Prostate gland (tissue), 2 donors: Measurements from ENCODE around the gene ADAMTS20. TPM values are rescaled to one million over a fixed set of nuclear protein-coding genes. Genes with fewer than 3 reads are reported as not detected.

ENCODE experiments used
- DNase-seq: peaks from one replicate; pipeline ENCODE4 v3.0.0-alpha.2; 2019; ENCODE audit warnings: low spot score
- H3K27ac ChIP-seq, 2 donors: fragments of 200-600 bp; sonication (generic); 2 replicates each; pipeline ENCODE4 v1.5.1; 2017 to 2019
- H3K27me3 ChIP-seq: fragments of 200-600 bp; sonication (generic); replicated peaks from 2 replicates; pipeline ENCODE4 v1.5.1; 2019; ENCODE audit not compliant: insufficient read depth
- H3K36me3 ChIP-seq, 2 donors: fragments of 200-600 bp; sonication (generic); 1 replicate in 1 of 2; 2 replicates in 1 of 2; pipeline versions ENCODE4 v1.5.1 to v1.8.1; 2017 to 2019
- H3K4me1 ChIP-seq: fragments of 200-600 bp; sonication (generic); replicated peaks from 2 replicates; pipeline ENCODE4 v1.5.1; 2019
- H3K4me3 ChIP-seq, 2 donors: fragments of 200-600 bp; sonication (generic); 2 replicates each; pipeline ENCODE4 v1.5.1; 2017 to 2019
- H3K9me3 ChIP-seq: fragments of 200-600 bp; sonication (generic); 2 replicates; pipeline ENCODE4 v1.5.1; 2017
- CTCF ChIP-seq, 4 experiments: fragments of 200-600 bp in 2 of 4; fragments of 450-650 bp in 2 of 4; sonication (generic) in 2 of 4; IDR thresholded peaks; 1 replicate in 3 of 4; 2 replicates in 1 of 4; pipeline ENCODE4 v1.5.1; 2016 to 2019; ENCODE audit warnings: antibody characterized with exemption in 4 of 4, mild to moderate bottlenecking in 2 of 4, moderate library complexity in 2 of 4
- POLR2A ChIP-seq: fragments of 450-650 bp; IDR thresholded peaks from one replicate; pipeline ENCODE4 v1.6.1; 2016; ENCODE audit warnings: antibody characterized with exemption, mild to moderate bottlenecking
- POLR2AphosphoS5 ChIP-seq: sonication (generic); formaldehyde crosslinking; IDR thresholded peaks from one replicate; pipeline ENCODE4 v1.6.1; 2017; ENCODE audit warnings: antibody characterized with exemption
- WGBS: methylation state at CpG from one replicate; pipeline ENCODE4 v1.1.5; 2018; 5-methylcytosine and 5-hydroxymethylcytosine counted together
- intact Hi-C: fragments of 100-400 bp; cut with DNase I; formaldehyde crosslinking; loops from one replicate; pipeline ENCODE4 v1.14.2; 2022
- total RNA-seq, 2 donors: library from RNA; depleted of rRNA; stranded (reverse); fragments of >200 nt; gene quantifications; one replicate each; pipeline ENCODE4 v1.1.0, GENCODE V29; 2016

Gene ADAMTS20
- total RNA-seq, 2 donors from 2014 or later = 0.23 TPM; not detected in 1

DNA sequence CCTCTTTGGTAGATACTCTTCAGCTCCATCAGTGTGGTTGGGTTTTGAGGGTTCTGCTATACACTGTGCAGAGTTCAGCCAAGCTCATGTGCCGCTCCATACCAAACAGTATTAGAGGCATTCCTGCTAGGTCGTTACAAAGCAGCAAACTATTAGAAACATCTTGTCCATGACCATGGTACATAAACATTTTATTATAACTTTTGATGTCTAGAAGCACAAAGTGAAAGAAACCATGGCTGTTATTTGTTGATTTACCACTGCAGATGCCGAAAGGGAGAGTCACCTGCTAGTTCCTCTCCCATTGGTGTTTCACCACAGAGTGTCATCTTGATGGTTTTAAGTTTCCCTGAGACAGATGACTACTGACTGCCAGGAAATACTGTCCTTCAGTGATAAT is 242.0 kb downstream of the ADAMTS20 start:
- no peak for DNase-seq
- intact Hi-C loops = no loop called here
- H3K36me3 ChIP-seq = no peaks in the 10 kb centered on the region
- no peaks in the 10 kb centered on the region for H3K27me3 ChIP-seq
- no peak overlapping the region for H3K27ac ChIP-seq
- WGBS = 82% methylated on average over 3 of the region's 3 CpGs
- TF ChIP-seq POLR2AphosphoS5 = no peak
- no peak for TF ChIP-seq CTCF (IDR thresholded peaks at IDR 0.05)
- no peak for TF ChIP-seq POLR2A
- no peaks in the 10 kb centered on the region for H3K9me3 ChIP-seq
- H3K4me1 ChIP-seq = no peaks in the 10 kb centered on the region
- H3K4me3 ChIP-seq = no peak overlapping the region

DNA sequence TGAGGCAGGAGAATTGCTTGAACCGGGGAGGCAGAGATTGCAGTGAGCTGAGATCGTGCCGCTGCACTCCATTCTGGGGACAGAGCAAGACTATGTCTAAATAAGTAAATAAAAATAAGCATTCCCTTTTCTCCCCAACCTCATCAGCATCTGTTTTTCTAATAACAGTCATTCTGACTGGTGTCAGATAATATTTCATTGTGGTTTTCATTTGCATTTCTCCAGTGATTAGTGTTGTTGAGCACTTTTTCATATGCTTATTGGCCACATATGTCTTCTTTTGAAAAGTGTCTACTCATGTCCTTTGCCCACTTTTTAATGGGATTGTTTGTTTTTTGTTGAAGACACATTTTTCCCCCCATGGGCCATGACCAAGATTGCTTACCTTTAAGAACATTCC is 243.2 kb downstream of the ADAMTS20 start:
- TF ChIP-seq POLR2AphosphoS5 = no peak
- TF ChIP-seq CTCF (IDR thresholded peaks at IDR 0.05) = no peak
- TF ChIP-seq POLR2A = no peak
- intact Hi-C loops = no loop called here
- no peaks in the 10 kb centered on the region for H3K27me3 ChIP-seq
- no peaks in the 10 kb centered on the region for H3K4me1 ChIP-seq
- WGBS = 93% methylated on average over 3 of the region's 3 CpGs
- no peaks in the 10 kb centered on the region for H3K36me3 ChIP-seq
- no peak overlapping the region for H3K27ac ChIP-seq
- no peak for DNase-seq
- H3K4me3 ChIP-seq = no peak overlapping the region
- H3K9me3 ChIP-seq = no peaks in the 10 kb centered on the region

DNA sequence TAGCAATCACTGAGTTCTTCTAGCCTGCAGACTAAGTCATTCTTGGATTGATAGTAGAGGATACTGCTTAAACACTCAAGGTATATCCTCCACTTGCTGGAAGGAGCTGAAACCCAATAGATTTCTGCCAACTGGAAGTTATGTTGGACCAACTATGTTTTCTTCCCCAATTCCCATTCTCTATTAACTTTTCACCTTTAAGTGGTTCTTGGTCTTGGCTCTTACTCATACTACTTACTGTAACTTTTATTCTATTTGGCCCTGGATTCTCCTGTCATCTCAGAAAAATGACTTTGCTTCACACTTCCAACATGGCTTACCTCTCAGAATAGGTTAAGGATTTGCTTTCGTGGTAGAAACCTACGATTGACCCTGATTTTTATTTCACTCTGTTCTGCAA is 244.9 kb downstream of the ADAMTS20 start:
- TF ChIP-seq POLR2AphosphoS5 = no peak
- no peak for TF ChIP-seq POLR2A
- no peak for TF ChIP-seq CTCF (IDR thresholded peaks at IDR 0.05)
- Histone ChIP-seq H3K27me3 (no peaks in the 10 kb centered on the region), H3K4me3 (no peak overlapping the region), H3K9me3 (no peaks in the 10 kb centered on the region), H3K27ac (no peak overlapping the region), H3K36me3 (no peaks in the 10 kb centered on the region), H3K4me1 (no peaks in the 10 kb centered on the region)
- 82% methylated on average over 2 of the region's 2 CpGs for WGBS
- DNase-seq = no peak
- intact Hi-C loops = no loop called here

- H3K4me1 ChIP-seq = no peaks in the 10 kb centered on the region
- TF ChIP-seq POLR2AphosphoS5 (no peak), CTCF (IDR thresholded peaks at IDR 0.05) (no peak), POLR2A (no peak)
- no peaks in the 10 kb centered on the region for H3K36me3 ChIP-seq
- no peaks in the 10 kb centered on the region for H3K27me3 ChIP-seq
- intact Hi-C loops = no loop called here
- no peaks in the 10 kb centered on the region for H3K9me3 ChIP-seq
- peak; percentile 9 for DNase-seq
- no peak overlapping the region for H3K4me3 ChIP-seq
- 37% methylated on average over 3 of the region's 3 CpGs for WGBS
- no peak overlapping the region for H3K27ac ChIP-seq
Measured at GRCh38 chr12:43306066-43306465, 245.9 kb downstream of the ADAMTS20 start.

DNA sequence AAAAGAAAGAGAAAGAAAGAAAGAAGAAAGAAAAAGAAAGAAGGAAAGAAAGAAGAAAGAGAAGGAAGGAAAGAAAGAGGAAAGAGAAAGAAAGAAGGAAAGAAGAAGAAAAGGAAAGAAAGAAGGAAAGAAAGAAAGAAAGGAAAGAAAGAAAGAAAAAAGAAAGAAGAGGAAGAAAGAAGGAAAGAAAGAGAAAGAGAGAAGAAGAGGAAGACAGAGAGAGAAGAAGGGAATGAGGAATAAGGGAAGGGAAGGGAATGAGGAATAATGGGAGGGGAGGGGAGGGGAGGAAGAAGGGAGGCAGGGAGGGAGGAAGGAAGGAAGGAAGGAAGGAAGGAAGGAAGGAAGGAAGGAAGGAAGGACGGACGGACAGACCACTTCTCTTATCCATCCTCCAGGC is 246.9 kb downstream of the ADAMTS20 start:
- 75% methylated on average over 1 of the region's 2 CpGs for WGBS
- Histone ChIP-seq H3K36me3 (no peaks in the 10 kb centered on the region), H3K27me3 (no peaks in the 10 kb centered on the region), H3K9me3 (no peaks in the 10 kb centered on the region), H3K4me1 (no peaks in the 10 kb centered on the region), H3K27ac (no peak overlapping the region), H3K4me3 (no peak overlapping the region)
- no peak for TF ChIP-seq CTCF (IDR thresholded peaks at IDR 0.05)
- no peak for TF ChIP-seq POLR2AphosphoS5
- no peak for TF ChIP-seq POLR2A
- intact Hi-C loops = no loop called here
- no peak for DNase-seq

Other genes starting within 250 kb of the ADAMTS20 start
- 10 to 100 TPM in 1 of 2 donors, 1 to 10 TPM in 1; 9.7 to 12.7 TPM for gene PUS7L, start 206.6 kb upstream of the ADAMTS20 start, total RNA-seq
- gene IRAK4, start 206.7 kb upstream of the ADAMTS20 start, total RNA-seq = 10 to 100 TPM; 11.5 to 25.3 TPM